ENCODE data around the gene AOAH. TPM values are rescaled to one million over a fixed set of nuclear protein-coding genes. Genes with fewer than 3 reads are reported as not detected.

AOAH gene
- total and polyA plus RNA-seq, 8 donors: 1.6 to 35.8 (median 4.3) TPM; not detected in 1

DNA sequence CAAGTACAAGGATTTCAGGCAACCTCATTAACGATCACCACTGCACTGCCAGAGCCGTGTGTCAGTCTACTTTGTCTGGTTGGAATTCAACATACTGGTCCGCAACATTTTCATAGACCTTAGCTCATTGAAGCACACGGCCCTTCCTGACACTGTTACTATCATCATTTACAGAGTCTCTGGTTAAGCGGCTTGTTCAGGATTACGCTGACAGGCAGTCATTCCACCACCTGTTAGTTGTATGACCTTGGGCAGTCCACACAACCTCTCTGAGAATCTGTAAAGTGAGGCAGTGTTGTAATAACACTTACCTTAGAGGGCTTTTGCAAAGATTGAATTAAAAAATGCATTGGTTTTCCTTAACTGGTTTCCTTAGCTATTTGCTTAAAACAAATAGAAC, 112.6 kb downstream of the AOAH start:
- TF ChIP-seq EP300 (IDR thresholded peaks at IDR 0.05): no peak
- no peak for TF ChIP-seq POLR2AphosphoS5 (IDR thresholded peaks at IDR 0.05)
- TF ChIP-seq POLR2A (IDR thresholded peaks at IDR 0.05): no peak
- TF ChIP-seq, protein P1, sequence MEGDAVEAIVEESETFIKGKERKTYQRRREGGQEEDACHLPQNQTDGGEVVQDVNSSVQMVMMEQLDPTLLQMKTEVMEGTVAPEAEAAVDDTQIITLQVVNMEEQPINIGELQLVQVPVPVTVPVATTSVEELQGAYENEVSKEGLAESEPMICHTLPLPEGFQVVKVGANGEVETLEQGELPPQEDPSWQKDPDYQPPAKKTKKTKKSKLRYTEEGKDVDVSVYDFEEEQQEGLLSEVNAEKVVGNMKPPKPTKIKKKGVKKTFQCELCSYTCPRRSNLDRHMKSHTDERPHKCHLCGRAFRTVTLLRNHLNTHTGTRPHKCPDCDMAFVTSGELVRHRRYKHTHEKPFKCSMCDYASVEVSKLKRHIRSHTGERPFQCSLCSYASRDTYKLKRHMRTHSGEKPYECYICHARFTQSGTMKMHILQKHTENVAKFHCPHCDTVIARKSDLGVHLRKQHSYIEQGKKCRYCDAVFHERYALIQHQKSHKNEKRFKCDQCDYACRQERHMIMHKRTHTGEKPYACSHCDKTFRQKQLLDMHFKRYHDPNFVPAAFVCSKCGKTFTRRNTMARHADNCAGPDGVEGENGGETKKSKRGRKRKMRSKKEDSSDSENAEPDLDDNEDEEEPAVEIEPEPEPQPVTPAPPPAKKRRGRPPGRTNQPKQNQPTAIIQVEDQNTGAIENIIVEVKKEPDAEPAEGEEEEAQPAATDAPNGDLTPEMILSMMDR (IDR thresholded peaks at IDR 0.05): no peak
- Histone ChIP-seq H3K4me1 (no peaks in the 10 kb centered on the region), H3K4me3 (no peak overlapping the region), H3K27me3 (peaks cover 0 to 5% (median 0%) of the 10 kb centered on the region in 3 donors), H3K36me3 (no peaks in the 10 kb centered on the region), H3K27ac (no peak overlapping the region), H3K9me3 (no peaks in the 10 kb centered on the region)
- DNase-seq: no peak
- WGBS, 5 donors: 78 to 89% (median 81%) methylated on average over 6 of the region's 6 CpGs
- intact Hi-C loops (cut with DNase I; ENCODE audit: low total_unique reads): no loop called here

GRCh38 chr7:36607721-36608095, 116.6 kb downstream of the AOAH start:
- no peak for DNase-seq
- no peak overlapping the region for H3K27ac ChIP-seq
- 79 to 84% (median 83%) methylated on average over 3 of the region's 3 CpGs for WGBS, 5 donors
- H3K27me3 ChIP-seq: peaks cover 0 to 5% (median 0%) of the 10 kb centered on the region in 3 donors
- H3K36me3 ChIP-seq: no peaks in the 10 kb centered on the region
- intact Hi-C loops (cut with DNase I; ENCODE audit: low total_unique reads): no loop called here
- H3K4me3 ChIP-seq: no peak overlapping the region
- TF ChIP-seq, protein P1 (IDR thresholded peaks at IDR 0.05): no peak
- no peak for TF ChIP-seq POLR2A (IDR thresholded peaks at IDR 0.05)
- no peaks in the 10 kb centered on the region for H3K4me1 ChIP-seq
- no peaks in the 10 kb centered on the region for H3K9me3 ChIP-seq

DNA sequence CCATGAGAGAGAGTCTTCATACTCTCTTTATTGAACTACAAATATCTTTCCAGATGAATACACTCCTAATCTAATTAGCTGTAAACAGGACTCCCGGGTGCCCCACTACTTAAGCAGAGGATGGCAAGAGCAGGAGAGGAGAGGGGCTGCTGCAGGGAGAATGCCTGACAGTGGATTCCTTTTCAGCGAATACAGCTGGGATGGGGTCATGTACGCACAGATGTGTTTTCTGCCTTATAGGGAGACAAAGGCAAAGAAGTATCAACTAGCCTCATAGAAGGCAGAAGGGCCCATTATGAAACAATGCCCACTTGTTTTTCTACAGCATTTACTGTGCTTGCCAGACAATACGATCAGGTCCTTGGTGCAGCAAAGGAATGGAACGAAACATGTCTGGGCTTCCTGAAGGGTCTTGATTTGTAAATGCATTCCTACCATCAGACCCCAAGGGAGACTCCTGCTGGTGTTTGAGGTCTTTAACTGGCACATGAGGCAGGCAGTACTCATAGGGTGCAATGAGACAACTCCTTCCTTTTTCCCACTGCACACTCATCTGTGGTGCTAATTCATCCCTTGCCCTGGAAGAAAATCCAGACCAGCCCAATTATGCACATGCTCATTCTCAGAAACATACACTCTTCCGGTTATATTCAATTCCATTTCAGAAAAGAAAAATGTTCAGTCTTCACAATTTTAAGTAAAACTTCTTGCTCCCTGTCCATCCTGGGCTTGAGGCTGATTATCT, 117.1 kb downstream of the AOAH start:
- intact Hi-C loops (cut with DNase I; ENCODE audit: low total_unique reads): no loop called here
- no peak for DNase-seq
- H3K9me3 ChIP-seq: no peaks in the 10 kb centered on the region
- TF ChIP-seq POLR2A (IDR thresholded peaks at IDR 0.05) (no peak), POLR2AphosphoS5 (IDR thresholded peaks at IDR 0.05) (no peak), EP300 (IDR thresholded peaks at IDR 0.05) (no peak)
- TF ChIP-seq, protein P1 (IDR thresholded peaks at IDR 0.05): no peak
- peaks cover 0 to 5% (median 0%) of the 10 kb centered on the region in 3 donors for H3K27me3 ChIP-seq
- no peak overlapping the region for H3K27ac ChIP-seq
- no peak overlapping the region for H3K4me3 ChIP-seq
- 68 to 80% (median 79%) methylated on average over 6 of the region's 6 CpGs for WGBS, 5 donors
- no peaks in the 10 kb centered on the region for H3K4me1 ChIP-seq
- no peaks in the 10 kb centered on the region for H3K36me3 ChIP-seq

DNA sequence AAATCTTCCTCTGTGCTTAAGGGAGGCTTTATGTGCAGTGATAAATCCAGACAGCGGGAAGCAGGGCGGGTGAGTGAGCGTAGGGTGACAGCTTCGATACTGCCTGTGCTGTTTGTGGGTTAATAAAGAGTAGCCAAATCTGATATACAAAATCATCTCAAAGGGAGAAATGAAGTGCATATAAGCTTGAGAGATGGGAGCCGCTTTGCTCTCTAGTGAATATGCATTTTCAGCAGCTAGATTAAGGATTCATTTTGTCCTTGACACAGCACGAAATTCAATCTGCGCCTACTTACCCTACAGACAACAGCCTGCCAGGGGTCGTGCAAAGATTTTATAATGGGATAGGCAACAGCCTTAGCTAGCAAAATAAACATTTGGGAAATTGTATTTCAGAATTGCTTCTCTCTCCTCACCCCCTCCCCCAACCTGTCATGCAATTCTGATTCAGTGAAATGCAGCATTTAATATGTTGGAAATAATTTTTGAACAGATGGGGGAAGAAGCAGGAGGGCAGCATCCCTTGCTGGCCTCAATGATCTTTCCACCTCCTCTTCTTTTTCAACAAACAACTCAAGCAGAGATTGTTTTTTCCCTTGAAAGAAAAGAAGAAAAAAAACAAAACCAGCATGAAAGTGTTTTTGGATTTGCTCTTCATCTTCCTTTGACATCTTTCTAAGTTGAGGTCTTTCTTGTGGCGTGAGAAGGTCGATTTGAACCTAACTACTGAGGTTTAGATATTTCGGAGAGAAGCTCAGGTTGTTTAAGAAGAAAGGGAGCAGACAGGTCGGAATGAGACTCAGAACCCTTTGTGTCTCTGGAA, 117.9 kb downstream of the AOAH start:
- Histone ChIP-seq H3K27me3 (peaks cover 0 to 5% (median 0%) of the 10 kb centered on the region in 3 donors), H3K4me1 (peaks cover 0 to 6% (median 3%) of the 10 kb centered on the region in 4 donors), H3K4me3 (no peak overlapping the region), H3K9me3 (no peaks in the 10 kb centered on the region), H3K36me3 (no peaks in the 10 kb centered on the region), H3K27ac (no peak overlapping the region)
- WGBS, 5 donors: 68 to 79% (median 76%) methylated on average over 12 of the region's 12 CpGs
- TF ChIP-seq, protein P1 (IDR thresholded peaks at IDR 0.05): no peak
- TF ChIP-seq EP300 (IDR thresholded peaks at IDR 0.05) (no peak), POLR2A (IDR thresholded peaks at IDR 0.05) (no peak), POLR2AphosphoS5 (IDR thresholded peaks at IDR 0.05) (no peak)
- intact Hi-C loops (cut with DNase I; ENCODE audit: low total_unique reads): no loop called here
- no peak for DNase-seq
